PC-9 (cell line): ENCODE results near the gene TMEM132D. TPM values are rescaled to one million over a fixed set of nuclear protein-coding genes. Genes with fewer than 3 reads are reported as not detected.

Source experiments
- BruUV-seq: library from RNA; stranded (reverse); fragments of 400-500 nt; replicated peaks from 2 replicates; lab custom pipeline; 2021; lab: Mats Ljungman, UMichigan
- CTCF ChIA-PET: fragments of 300-600 bp; sonication (Branson Sonifier 250); formaldehyde crosslinking; loops from one replicate; lab custom pipeline; 2022; ENCODE audit warnings: antibody characterized with exemption; lab: Charles Lee
- POLR2A ChIA-PET: fragments of 300-600 bp; sonication (Branson Sonifier 250); formaldehyde crosslinking; loops from one replicate; lab custom pipeline; 2022; ENCODE audit warnings: antibody characterized with exemption; ENCODE audit not compliant: unreplicated experiment; lab: Charles Lee
- DNase-seq, 2 experiments: peaks; one replicate each; pipeline versions ENCODE4 v3.0.0 to v3.0.0-alpha.2; 2015 to 2022; ENCODE audit warnings: mixed read lengths in 1 of 2
- H2AFZ ChIP-seq: fragments of 200-600 bp; sonication (generic); 2 replicates; pipeline ENCODE4 v1.8.1; 2017; ENCODE audit warnings: antibody characterized with exemption
- H3F3A ChIP-seq: fragments of 200-600 bp; sonication (generic); 2 replicates; pipeline ENCODE4 v1.8.1; 2017; ENCODE audit warnings: antibody characterized with exemption, mild to moderate bottlenecking, low read depth; ENCODE audit not compliant: insufficient read depth
- H3K27ac ChIP-seq: fragments of 200-600 bp; sonication (generic); 2 replicates; pipeline ENCODE4 v1.6.1; 2016; ENCODE audit warnings: mixed run types
- H3K27me3 ChIP-seq: fragments of 200-600 bp; sonication (generic); 2 replicates; pipeline ENCODE4 v1.6.1; 2016; ENCODE audit warnings: low read depth, mixed run types; ENCODE audit not compliant: insufficient read depth
- H3K36me3 ChIP-seq: fragments of 200-600 bp; sonication (generic); 2 replicates; pipeline ENCODE4 v1.6.1; 2016; ENCODE audit warnings: low read depth, mixed run types
- H3K4me1 ChIP-seq: fragments of 200-600 bp; sonication (generic); replicated peaks from 2 replicates; pipeline ENCODE4 v1.6.1; 2016; ENCODE audit warnings: mixed run types; ENCODE audit not compliant: insufficient read depth
- H3K4me2 ChIP-seq: fragments of 200-600 bp; sonication (generic); 2 replicates; pipeline ENCODE4 v1.6.1; 2017; ENCODE audit warnings: mixed run types
- H3K4me3 ChIP-seq: fragments of 200-600 bp; sonication (generic); 2 replicates; pipeline ENCODE4 v1.6.1; 2016; ENCODE audit warnings: mixed run types
- H3K79me2 ChIP-seq: fragments of 200-600 bp; sonication (generic); 2 replicates; pipeline ENCODE4 v1.6.1; 2017; ENCODE audit warnings: low read depth, mixed run types
- H3K9me2 ChIP-seq: fragments of 200-600 bp; sonication (generic); 2 replicates; pipeline ENCODE4 v1.8.1; 2017; ENCODE audit warnings: mild to moderate bottlenecking; ENCODE audit not compliant: insufficient read depth
- H3K9me3 ChIP-seq: fragments of 200-600 bp; sonication (generic); 2 replicates; pipeline ENCODE4 v1.8.1; 2016; ENCODE audit warnings: low read depth; ENCODE audit not compliant: insufficient read depth
- H4K20me1 ChIP-seq: fragments of 200-600 bp; sonication (generic); 2 replicates; pipeline ENCODE4 v1.8.1; 2017; ENCODE audit not compliant: insufficient read depth
- CTCF ChIP-seq: fragments of 200-600 bp; sonication (generic); conservative IDR thresholded peaks from 2 replicates; pipeline ENCODE4 v1.6.1; 2017; ENCODE audit warnings: mixed run types, antibody characterized with exemption, mild to moderate bottlenecking, moderate library complexity
- EZH2 ChIP-seq: fragments of 200-600 bp; sonication (generic); IDR thresholded peaks from 2 replicates; pipeline ENCODE4 v1.8.0; 2017; ENCODE audit warnings: antibody characterized with exemption, low read depth
- intact Hi-C: fragments of 100-400 bp; cut with micrococcal nuclease; formaldehyde crosslinking; loops from one replicate; pipeline ENCODE4 v1.10.0; 2022; ENCODE audit not compliant: unreplicated experiment
- total RNA-seq: library from RNA; stranded (reverse); gene quantifications from 2 replicates; pipeline ENCODE4 v1.2.3, GENCODE V29; 2021

Gene TMEM132D
- total RNA-seq, 1 experiment from 2014 or later = not detected

- Histone ChIP-seq H3K27ac (no peak overlapping the region), H3F3A (no peaks in the 10 kb centered on the region), H3K27me3 (peaks cover 12% of the 10 kb centered on the region; the same call in 1 of the 2 replicates), H3K79me2 (no peaks in the 10 kb centered on the region), H3K4me1 (no peaks in the 10 kb centered on the region), H4K20me1 (no peaks in the 10 kb centered on the region), H3K36me3 (no peaks in the 10 kb centered on the region), H3K4me2 (no peak overlapping the region), H3K9me3 (no peaks in the 10 kb centered on the region), H3K9me2 (no peaks in the 10 kb centered on the region), H2AFZ (0 out of 2 replicates have a peak overlapping the region, but pooled peaks have one; percentile 11), H3K4me3 (no peak overlapping the region)
- POLR2A ChIA-PET = no interaction called here
- no peak for DNase-seq
- intact Hi-C loops = no loop called here
- CTCF ChIA-PET = no interaction called here
- no TSS peak for BruUV-seq
- TF ChIP-seq CTCF (no peak), EZH2 (no peak)
Measured at GRCh38 chr12:129629901-129630300, 273.9 kb downstream of the TMEM132D start.

DNA sequence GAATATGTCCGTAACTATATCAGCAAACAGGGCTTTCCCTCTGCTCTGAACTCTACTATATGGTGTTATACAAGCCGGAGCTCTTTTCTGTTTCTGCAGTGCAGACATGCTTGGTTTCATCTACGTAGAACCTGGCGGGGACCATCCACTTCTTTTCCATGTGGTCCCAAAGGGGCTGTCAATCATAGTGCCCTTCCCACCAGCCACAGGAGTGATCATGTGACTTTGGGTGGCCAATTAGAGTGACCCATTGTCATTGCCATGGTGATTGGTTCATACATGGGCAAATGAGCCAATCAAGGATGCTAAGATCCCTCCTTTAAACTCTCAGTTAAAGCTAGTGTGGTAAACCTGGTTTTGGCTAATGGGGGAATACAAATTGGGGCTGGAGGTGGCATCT lies 281.3 kb downstream of the TMEM132D start:
- Histone ChIP-seq H3K36me3 (no peaks in the 10 kb centered on the region), H3K27ac (no peak overlapping the region), H3K9me2 (no peaks in the 10 kb centered on the region), H3K4me3 (no peak overlapping the region), H3K4me2 (no peak overlapping the region), H4K20me1 (no peaks in the 10 kb centered on the region), H3F3A (no peaks in the 10 kb centered on the region), H2AFZ (no peak overlapping the region), H3K9me3 (no peaks in the 10 kb centered on the region), H3K27me3 (no peaks in the 10 kb centered on the region), H3K4me1 (no peaks in the 10 kb centered on the region), H3K79me2 (no peaks in the 10 kb centered on the region)
- DNase-seq = no peak
- no peak for TF ChIP-seq EZH2
- TF ChIP-seq CTCF = no peak
- intact Hi-C loops = no loop called here
- no TSS peak for BruUV-seq
- ChIA-PET POLR2A (no interaction called here), CTCF (no interaction called here)

DNA sequence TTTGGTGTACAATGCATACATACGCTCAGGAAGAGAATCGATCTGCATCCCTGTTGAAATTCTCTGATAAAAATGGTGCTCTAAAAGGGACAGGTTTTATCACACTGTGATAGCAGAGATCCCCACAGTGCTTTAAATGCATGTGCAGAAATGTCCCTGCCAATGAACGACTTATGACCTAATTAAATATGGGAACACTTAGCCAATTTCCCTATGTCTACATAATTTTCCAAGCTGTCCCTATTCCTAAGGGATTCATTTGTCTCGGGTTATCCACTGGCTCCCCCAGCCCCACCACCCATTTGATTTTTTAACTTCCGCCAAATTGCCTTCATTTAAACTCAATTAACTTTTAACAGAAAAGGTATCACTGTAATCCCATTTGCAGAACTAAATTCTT lies 284.6 kb downstream of the TMEM132D start:
- no TSS peak for BruUV-seq
- Histone ChIP-seq H4K20me1 (no peaks in the 10 kb centered on the region), H2AFZ (no peak overlapping the region), H3K79me2 (no peaks in the 10 kb centered on the region), H3K9me3 (no peaks in the 10 kb centered on the region), H3K27me3 (peaks cover 5% of the 10 kb centered on the region; the same call in 1 of the 2 replicates), H3K36me3 (no peaks in the 10 kb centered on the region), H3K27ac (no peak overlapping the region), H3K4me1 (no peaks in the 10 kb centered on the region), H3K4me2 (no peak overlapping the region), H3K4me3 (no peak overlapping the region), H3K9me2 (no peaks in the 10 kb centered on the region), H3F3A (no peaks in the 10 kb centered on the region)
- intact Hi-C loops = no loop called here
- CTCF ChIA-PET = no interaction called here
- TF ChIP-seq EZH2 = no peak
- no peak for TF ChIP-seq CTCF
- POLR2A ChIA-PET = no interaction called here
- no peak for DNase-seq
